HG02763 (cell line): Measurements from ENCODE around the gene SEZ6.

Experiments used
- ATAC-seq: cut with Tn5 transposase; IDR thresholded peaks from one replicate; pipeline ENCODE4 v1.9.1; 2021; ENCODE audit warnings: mild to moderate bottlenecking, moderate library complexity; ENCODE audit not compliant: unreplicated experiment

The SEZ6 gene

DNA sequence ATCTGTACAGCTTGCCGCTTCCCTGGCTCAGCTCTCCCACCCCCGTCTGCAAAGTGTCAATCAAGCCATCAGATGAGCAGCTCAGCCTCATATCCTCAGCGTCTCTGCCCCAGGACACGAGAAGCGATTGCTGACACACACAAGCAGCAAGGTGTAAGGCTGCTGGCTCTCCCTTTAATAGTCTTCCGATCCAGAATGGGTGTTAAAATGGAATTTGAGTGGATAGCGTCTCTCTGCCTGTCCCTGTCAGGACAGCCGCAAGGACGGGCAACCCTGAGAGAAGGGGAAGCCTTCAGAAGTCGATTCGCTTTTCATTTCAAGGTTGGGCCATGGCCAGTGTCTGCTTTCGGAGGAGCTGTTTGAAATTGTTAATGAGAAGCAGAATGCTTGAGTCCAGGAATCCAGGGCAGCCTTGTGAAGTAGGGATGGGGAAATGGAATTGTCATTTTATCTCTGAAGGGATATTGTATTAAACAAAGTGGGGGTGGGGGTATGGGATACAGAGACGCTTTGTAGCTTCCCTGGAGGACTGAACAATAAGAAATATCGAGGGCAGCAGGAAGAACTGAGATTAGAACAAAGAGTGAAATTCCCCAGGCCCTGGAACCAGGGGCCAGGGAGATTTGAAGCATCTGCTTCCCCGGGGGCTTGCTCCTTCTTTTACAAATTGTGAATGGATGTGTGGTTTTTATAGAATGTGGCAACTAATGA lies 32.4 kb upstream of the SEZ6 start:
- no peak for ATAC-seq

GRCh38 chr17:29037739-29038084 lies 31.9 kb upstream of the SEZ6 start:
- ATAC-seq = no peak

- no peak for ATAC-seq
Measured at GRCh38 chr17:29036584-29036983, 30.8 kb upstream of the SEZ6 start.

DNA sequence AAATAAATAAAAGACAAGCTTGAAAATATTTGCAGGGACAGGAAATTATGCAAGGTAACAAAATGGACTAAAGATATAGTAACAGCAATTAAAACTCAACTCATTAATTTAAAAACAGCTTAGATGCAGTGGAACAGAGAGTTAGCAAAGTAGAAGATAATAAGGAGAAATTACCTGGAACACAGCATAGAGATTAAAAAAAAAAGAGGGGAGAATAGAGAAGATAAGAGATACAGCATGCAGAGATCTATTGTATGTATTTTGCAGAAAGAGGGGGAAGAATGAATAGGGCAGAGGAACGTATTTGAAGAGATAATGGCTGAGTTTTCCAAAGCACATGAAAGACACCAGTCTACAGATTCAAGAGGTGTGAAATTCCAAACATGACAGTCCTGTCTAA lies 28.7 kb upstream of the SEZ6 start:
- no peak for ATAC-seq

GRCh38 chr17:29032857-29033197 lies 27.0 kb upstream of the SEZ6 start:
- no peak for ATAC-seq

- ATAC-seq = no peak
Measured at GRCh38 chr17:29032013-29032856, 26.4 kb upstream of the SEZ6 start.

- ATAC-seq = no peak
Measured at GRCh38 chr17:29031488-29031887, 25.7 kb upstream of the SEZ6 start.

DNA sequence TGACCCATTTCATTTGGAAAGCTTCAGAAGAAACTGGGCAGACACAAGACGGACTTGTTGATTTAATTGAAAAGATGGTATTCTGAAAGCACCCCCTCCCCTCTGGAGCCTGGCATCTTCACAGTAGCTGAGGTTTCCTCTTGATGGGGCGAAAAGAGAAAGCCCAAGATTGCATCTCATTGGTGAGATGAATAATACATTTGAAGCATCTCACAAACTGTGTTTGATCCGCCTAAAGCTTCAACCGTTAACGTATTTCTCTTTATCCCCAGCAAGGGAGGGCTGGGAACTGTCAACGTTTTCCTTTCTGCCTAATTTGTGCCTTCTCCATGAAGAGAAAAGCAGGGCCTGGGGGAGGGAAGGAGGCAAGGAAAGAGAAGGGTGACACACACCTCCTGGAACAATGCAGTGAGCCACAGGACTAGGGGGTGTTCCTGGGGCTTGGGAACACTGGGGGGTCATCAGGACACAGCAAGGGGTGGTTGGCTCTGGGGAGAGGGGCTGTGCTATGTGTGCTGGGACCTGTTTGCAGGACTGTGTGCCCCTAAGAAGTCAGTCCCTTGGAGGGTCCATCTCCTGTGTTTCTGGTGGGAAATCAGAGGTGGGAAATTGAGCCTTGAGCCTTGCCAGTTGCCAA lies 18.6 kb upstream of the SEZ6 start:
- no peak for ATAC-seq

- ATAC-seq = no peak
Measured at GRCh38 chr17:29022074-29022473, 16.2 kb upstream of the SEZ6 start.

GRCh38 chr17:29021226-29021625 lies 15.4 kb upstream of the SEZ6 start:
- no peak for ATAC-seq

- no peak for ATAC-seq
Measured at GRCh38 chr17:29020576-29020975, 14.7 kb upstream of the SEZ6 start.

DNA sequence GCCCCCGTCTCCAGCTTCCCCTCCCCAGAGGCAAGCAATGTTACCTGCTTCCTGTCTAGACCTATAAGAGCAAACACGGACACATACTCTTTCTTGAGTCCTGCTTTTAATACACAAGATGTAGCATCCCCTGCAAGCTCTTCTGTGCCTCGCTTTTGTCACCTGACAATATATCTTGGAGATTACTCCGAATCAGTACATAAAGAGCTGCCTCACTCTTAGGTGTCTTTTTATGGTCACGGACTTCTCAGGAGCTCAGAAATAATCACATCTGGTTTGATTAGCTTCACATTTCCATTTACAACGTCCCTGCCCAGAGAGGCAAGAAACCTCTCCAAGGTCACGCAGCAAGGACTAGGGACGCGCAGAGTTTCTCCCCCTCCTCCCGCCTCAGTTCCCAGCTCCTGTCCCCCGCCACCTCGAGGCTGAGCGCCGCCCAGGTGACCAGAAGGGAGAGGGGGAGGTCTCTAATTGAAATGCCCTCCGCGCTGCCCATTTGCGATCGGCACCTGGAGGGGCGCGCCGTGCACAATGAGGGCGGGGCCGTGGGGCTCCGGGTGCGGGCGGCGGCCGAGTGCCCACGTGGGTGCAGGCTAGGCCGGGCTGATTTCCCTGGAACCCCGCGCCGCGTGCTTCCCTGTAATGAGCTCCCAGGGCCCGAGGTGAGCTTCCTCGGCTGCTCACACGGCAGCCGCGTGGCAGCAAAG lies 13.8 kb upstream of the SEZ6 start:
- no peak for ATAC-seq

DNA sequence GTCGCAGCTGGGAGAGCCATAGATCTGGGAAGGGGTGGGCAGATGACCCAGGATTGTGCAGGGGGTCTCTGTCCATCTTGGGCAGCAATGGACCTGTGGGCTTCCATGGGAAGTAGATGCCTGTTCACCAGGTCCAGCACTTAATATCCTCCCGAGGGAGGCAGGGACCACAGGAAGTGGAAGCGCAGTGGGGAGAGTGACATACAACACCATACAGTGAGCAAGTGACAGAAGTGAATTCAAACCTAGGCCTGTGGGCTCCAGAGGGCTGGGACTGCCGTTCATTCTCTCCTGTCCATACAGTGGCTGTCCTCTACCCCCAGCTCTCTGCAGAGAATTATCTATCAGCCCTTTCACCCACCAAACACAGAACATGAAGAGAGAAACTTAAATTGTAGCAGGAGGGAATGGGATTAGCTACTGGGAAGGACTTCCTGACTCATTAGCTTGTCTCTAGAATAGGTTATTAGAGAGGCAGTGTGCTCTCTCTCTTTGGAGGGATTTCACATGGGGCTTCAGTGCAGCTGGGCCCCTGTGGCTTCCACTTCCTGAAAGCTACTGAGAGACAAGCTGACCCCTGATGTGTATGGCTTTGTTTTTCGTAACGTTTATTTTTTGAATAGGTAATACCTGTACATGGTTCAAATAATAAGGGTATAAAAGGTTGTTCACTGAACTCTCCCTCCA lies 13.1 kb upstream of the SEZ6 start:
- ATAC-seq = no peak

GRCh38 chr17:29016345-29017210 lies 10.7 kb upstream of the SEZ6 start:
- no peak for ATAC-seq

GRCh38 chr17:29014716-29015115 lies 8.9 kb upstream of the SEZ6 start:
- no peak for ATAC-seq

GRCh38 chr17:29012535-29012934 lies 6.7 kb upstream of the SEZ6 start:
- ATAC-seq = no peak

DNA sequence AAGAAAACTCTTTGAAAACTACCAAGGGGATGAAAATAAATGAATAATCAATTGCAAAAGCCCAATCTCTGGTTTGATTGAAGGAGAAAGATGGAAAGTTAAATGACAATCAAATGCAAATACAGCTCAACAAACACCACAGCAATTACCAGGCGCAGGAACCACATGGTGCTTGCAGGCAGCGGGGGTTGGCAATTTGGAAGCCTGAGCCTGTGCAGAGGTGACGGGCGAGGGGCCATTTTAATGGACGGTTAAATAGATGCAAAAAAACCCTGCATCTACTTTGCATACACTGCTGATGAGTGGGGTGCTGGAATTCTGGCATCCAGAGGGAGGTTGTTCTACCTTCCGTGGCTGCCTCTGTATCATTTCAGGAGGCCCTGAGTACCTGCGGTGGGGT lies 4.8 kb upstream of the SEZ6 start:
- no peak for ATAC-seq

GRCh38 chr17:29010129-29010528 lies 4.3 kb upstream of the SEZ6 start:
- ATAC-seq = no peak

DNA sequence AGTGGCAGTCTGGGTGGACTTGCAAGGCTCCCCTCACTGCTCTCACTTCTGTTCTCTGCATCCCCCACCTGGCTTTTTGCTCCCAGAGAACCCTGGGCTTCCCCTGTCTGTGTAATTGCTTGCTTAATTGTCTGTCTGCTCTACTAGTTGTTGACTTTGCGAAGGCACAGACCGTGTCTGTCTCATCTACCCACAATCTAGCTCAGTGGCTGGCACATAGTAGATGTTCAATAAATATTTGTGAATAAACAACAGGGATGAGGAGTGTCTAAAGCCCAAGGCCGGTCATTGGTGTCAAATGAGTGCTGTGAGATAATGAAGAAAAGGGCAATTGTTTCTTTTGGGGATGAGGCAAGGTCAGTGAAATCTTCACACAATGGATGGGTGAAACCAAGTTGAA lies 2.8 kb upstream of the SEZ6 start:
- no peak for ATAC-seq

GRCh38 chr17:29007860-29008455 lies 2.1 kb upstream of the SEZ6 start:
- no peak for ATAC-seq
